NCI-H2196 (cell line): ENCODE measurements around the gene TANK.
"Not testable (repeated sequence)": the region's sequence is repeated elsewhere in the genome, so short reads cannot be mapped to it uniquely, and the experiment has no call there.

Experiments
- DNase-seq: peaks from one replicate; lab custom pipeline; 2025; ENCODE audit not compliant: unreplicated experiment; lab: John Stamatoyannopoulos, UW

The TANK gene

GRCh38 chr2:161160226-161161073 lies at the start of gene TANK:
Gene TANK (plus strand): TSS chr2:161160428. CDS start chr2:161179663, 19,235 bp downstream.
- DNase-seq: peak; percentile 94

DNA sequence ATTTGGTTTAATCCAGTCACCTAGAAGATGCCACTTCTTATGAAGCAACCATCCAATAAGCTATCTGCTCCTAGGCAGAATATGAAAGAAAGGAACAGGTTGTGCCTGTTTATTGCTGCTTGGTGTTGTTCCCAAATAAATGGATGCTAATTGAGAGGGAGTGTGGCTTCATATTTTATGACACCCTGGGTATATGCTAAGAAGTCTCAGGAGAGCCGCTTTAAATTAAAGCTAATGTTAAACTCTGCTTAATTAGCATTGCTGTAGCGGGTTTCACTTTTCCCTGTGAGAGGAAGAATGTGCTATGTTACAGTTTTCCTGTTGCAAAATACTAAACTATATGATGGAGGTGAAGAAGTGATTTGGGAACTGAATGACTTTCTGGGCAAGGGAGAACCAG lies 48.7 kb upstream of the TANK start:
- no peak for DNase-seq

- DNase-seq: peak; percentile 4
Observed at GRCh38 chr2:161112908-161113307, 47.3 kb upstream of the TANK start.

- no peak for DNase-seq
Observed at GRCh38 chr2:161113693-161114575, 46.3 kb upstream of the TANK start.

DNA sequence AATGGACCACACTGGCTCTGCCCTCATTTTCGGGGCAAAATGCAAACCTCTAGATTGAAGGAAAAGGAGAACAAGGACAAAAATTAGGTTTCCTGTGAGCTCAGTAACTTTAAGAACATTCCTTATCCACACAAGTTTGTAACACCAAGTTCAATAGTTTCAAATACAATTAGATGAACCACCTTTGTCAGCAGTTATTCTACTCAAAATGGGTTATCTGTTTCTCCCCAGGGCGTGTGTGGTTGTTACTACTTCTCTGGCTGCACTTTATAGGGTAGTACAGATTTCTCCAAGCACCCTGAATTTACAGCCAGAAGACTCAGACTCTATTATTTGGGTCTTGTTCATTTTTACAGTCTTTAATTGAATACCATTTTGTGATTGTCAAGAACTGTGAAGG lies 45.0 kb upstream of the TANK start:
- DNase-seq: no peak

- DNase-seq: no peak
Observed at GRCh38 chr2:161115605-161116380, 44.4 kb upstream of the TANK start.

GRCh38 chr2:161116509-161116908 lies 43.7 kb upstream of the TANK start:
- no peak for DNase-seq

GRCh38 chr2:161117506-161117905 lies 42.7 kb upstream of the TANK start:
- DNase-seq: no peak

- no peak for DNase-seq
Observed at GRCh38 chr2:161118722-161119121, 41.5 kb upstream of the TANK start.

DNA sequence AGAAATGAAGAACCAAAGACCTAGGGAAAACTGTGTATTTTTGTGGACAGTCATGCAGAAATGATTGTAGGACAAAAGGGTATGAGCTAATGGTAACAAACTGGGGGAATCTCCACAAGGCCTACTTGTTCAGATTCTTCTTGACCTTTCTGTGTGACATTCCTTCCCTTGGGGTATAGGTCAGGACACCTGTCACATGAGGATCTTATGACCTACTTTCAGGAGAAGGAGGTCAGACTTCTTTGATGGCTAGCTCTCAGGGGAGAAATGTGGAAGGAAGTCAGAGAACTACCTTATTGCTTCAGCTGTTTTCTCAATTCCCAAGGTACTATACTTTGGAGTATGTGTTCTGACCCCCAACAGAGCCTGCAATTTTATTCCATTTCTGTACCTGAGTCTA lies 40.7 kb upstream of the TANK start:
- DNase-seq: no peak

DNA sequence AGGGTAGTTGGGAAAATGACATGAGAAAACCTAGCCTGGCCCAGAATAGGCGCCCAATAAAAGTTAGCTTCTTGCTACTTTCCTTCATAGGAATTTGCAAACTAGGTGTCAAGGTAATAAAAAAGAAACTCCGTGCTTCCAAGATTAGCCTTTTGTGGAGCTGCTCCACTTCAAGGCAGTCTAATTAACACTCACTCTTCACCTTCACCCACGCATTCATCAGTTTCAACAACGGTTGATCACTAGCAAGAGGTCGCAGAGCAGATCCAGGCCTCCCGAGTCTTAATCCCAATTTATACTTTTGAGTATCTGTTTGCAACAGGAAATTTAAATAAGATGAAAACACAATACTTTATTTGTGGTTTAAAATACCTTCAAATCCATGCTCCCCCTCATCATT lies 39.5 kb upstream of the TANK start:
- DNase-seq: no peak

DNA sequence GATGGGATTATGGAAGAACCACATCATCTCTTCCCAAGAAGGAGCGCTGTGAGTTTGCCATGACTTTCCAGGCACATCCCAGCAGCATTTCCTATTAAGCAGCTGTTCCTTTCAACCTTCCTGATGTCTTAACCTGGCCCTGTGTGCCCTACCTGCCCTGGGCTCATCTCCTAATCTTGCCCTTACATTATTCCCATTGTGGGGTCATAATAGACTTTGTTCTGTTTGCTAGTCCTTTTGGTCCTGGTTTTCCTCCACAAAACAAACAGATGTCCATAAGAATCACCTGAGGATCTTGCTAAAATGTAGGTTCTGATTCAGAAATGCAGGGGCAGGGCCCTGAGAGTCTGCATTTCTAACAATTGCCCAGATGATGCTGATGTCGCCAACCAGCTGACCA lies 38.6 kb upstream of the TANK start:
- no peak for DNase-seq

GRCh38 chr2:161122772-161123530 lies 37.3 kb upstream of the TANK start:
- DNase-seq: no peak

DNA sequence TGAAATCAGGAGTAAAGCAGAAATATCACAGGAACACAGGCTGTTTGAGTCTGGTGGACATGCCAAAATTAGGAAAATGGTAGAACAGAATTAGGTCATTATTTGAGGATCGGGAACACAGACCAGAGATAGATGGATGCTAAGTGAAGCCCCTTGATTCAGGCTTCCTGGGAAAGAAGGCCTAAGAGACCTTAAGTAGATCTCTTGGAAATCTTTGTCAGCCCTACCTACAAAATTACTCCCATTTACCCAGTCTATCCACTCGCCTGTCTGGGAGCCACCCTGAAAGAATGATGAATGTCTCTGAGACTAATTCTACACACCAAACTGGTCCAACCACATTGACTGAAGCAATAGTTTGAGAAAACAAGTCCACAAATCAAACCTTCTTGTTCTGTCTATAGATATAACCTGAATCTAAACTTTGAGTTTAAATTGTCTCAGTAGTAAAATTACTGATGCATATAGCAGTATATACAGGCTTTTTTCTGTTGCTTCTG lies 36.6 kb upstream of the TANK start:
- DNase-seq: no peak

DNA sequence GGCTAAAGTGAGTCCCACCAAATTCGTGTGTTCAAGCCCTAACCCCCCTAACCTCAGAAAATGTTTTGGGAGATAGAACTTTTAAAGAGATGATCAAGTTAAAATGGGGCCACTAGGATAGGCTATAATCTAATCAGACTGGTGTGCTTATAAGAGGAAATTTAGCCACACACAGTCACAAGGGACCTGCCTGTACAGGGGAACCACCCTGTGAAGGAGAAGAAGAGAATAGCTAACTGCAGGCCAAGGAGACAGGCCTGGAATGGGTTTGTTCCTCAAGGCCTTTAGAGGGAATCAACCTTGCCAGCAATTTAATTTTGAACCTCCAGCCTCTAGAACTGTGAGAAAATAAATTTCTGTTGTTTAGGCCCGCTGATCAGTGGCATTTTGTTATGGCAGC lies 36.0 kb upstream of the TANK start:
- no peak for DNase-seq

GRCh38 chr2:161128885-161129284 lies 31.3 kb upstream of the TANK start:
- no peak for DNase-seq

DNA sequence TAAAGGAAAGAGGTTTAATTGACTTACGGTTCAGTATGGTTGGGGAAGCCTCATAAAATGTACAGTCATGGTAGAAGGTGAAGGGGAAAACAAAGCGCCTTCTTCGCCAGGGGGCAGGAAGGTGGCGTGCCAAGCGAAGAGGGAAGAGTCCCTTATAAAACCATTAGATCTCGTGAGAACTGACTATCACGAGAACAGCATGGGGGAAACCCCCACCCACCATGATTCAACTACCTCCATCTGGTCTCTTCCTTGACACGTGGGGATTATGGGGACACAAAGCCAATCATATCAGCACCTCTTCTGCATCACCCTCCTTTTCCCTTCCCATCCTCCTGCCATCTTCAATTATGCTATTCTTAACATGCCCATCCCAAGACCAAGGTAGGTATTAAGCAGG lies 29.9 kb upstream of the TANK start:
- no peak for DNase-seq

DNA sequence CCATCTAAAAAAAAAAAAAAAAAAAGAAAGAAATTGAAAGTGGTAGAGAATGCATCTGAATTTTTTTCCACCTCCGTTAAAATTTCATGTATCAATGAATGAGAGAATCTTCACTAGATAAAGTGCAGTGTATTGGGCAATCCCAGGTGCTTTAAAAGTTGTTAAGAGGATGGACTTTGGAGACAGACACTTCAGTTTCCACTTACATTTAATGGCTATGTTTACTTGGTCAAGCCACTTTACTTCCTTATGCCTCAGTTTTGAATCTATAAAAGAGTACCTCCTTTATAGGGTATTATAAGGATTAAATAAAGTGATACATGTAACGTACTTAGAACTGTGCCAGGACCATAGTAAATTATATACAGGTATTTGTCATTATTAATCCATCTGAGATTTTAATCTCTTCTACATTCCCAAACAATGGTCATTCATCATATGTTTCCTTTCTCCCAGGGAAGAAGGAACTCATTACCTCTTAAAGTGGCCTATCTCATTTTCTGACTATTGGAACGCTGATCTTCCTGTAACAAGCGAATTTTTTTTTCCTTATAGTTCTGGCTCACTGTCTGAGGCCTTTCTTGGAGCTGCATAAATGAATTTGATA lies 29.1 kb upstream of the TANK start:
- no peak for DNase-seq

- DNase-seq: no peak
Observed at GRCh38 chr2:161131804-161132203, 28.4 kb upstream of the TANK start.

- not testable (repeated sequence) for DNase-seq
Observed at GRCh38 chr2:161132384-161132783, 27.8 kb upstream of the TANK start.
